Stimulated activated CD8-positive, alpha-beta memory T cell treated with anti-CD3 and anti-CD28 coated beads, Interleukin-2, amount 100 ng/mL, for 48 hours (primary cell): ENCODE data around the gene EMX1.

ENCODE experiments used
- DNase-seq, 2 donors: peaks; one replicate each; pipeline ENCODE4 v3.0.0-alpha.2; 2020; ENCODE audit warnings: low read depth in 2 of 2

Gene EMX1

GRCh38 chr2:72942881-72943418 lies 25.6 kb downstream of the EMX1 start:
- DNase-seq, result no peak

- DNase-seq, result no peak
These were observed 26.4 kb downstream of the EMX1 start for GRCh38 chr2:72943540-72944395.

DNA sequence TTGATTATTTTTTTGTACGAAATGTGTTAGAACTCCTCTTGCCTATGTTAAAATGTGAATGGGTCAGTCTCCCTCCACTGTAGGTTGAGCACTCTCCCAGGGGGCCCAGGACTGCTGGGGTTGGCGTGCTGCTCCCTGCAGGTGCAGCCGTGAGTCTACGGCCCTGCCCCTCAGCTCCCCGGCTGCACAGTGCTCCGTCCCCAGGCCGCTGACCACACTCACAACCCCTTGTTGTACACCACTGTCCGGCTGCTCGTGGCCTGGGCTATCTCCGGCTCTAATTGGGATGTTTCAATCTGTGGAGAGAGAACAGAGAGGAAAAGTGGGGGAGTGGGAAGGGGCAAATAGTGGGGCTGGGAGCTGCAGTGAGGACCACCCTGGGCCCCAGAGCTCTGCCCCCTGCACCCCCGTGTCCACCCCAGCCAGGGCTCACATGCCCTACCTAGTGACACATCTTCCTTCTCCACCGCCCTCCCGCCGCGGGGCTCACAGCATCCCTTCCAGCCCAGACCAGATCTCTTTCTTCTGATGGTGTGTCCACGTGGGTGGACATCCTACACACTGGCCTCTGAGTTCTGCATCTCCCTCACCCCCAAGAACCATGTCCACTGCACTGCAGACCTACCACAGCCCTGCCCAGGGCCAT lies 27.6 kb downstream of the EMX1 start:
- no peak for DNase-seq

GRCh38 chr2:72945450-72946019 lies 28.2 kb downstream of the EMX1 start:
- DNase-seq, result no peak

DNA sequence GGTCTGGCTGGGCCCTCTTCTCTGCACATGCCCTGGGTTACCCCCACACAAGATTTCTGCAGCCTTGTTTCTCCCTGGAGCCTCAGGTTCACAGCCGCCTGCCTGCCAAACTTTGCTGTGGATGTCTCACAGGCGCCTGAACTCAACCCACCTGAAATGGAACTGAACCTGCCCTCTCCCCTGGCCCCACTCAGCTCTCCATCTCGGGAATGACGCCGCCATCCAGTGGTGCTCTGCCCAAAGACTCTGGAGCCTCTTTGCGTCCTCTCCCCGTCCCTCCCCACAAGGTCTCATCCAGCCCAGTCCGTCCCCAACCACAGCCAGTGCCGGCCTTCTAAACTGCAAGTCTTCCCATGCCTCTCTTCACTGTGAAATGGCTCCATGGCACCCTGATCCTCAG lies 29.1 kb downstream of the EMX1 start:
- DNase-seq, result no peak

DNA sequence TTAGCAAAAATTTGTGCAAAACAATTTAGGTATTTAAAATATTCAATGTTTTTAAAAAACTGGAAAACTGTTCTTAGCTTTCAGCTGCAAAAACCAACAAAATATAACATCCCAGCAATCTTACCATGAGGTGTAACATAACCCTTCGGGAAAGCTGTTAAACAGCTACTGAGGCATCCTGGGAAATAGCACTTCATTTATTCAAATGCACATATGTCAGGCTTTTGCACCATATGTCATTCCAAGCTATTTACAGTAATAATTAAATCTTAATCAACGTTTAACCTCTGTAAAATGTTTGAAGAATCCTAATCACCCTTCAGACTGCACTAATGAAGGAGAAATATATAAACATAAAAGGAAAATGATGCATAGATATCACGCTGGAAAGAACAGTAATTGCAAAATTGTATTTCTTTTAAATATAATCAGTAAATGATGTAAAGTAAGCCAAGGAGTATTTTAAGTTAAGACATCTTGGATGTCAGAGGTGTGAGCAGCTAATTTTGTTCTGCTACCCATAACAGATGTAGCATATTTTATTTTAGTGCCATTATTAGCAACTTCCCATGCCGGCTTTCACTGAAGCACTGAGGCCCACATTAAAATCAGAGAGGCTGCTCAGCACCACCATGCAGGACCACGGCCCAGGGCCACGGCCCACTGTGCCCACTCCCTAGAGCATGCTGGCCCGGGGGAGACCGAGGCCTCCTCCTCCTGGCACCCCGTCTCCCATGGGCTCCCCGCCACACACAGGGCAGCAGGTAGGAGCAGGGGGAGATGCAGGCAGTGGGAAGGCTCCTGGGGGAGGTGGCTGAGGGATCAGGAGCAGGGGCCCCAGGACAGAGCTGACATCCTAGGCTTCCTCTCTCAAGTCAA lies 30.9 kb downstream of the EMX1 start:
- no peak for DNase-seq

DNA sequence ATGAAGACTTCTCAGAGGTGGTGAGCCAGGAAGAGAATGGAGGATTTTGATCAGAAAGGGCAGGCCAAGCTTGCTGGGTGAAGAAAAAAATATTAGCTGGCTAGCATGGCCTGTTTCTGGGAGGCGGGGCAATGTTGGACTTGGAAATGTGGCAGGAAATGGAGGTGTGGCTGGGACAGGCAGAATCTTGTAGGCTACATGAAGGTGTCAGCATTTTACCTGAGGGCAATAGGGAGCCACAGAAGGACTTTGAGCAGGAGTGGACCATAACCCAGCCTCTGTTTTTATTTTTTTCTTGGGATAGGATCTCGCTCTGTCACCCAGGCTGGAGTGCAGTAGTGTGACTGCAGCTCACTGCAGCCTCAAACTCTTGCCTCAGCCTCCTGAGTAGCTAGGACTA lies 31.7 kb downstream of the EMX1 start:
- DNase-seq, result no peak

GRCh38 chr2:72949642-72950041 lies 32.3 kb downstream of the EMX1 start:
- no peak for DNase-seq

GRCh38 chr2:72950558-72951255 lies 33.4 kb downstream of the EMX1 start:
- DNase-seq, result no peak

DNA sequence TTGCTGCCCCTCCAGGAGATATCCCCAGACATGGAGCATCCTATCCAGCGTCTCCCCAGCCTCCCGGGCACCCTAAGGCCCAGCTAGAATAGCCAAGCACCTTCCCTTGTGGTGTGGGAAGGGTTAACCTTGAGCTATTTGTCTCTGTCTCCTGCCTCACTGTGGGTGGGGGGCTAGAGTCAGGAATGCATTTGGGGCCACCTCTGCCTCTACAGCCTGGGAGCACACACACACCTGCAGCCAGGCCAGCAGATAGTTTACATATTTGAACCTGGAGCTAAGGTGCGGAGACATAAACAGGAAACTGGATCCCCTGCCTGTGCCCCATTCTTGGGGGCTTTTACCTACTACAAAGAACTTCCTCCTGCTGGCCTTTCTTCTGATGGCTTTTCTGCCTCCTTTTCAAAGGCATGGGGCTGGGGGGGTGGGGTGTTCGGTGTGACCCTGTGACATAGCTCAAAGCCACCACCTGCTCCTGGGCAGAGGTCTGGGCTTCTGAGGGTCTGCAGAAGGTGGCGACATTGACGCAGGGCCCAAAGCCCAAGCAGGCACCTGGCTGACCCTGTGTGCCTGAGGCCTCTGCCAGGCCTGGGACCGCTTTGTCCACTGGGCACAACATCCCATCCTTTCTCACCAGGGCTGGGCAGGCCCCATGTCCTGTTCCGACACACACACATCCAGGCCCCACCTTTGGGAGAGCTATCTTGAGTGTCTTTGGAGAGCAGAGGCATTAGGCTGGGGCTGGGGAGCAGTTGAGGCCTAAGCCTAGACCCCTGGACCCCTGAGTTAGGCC lies 34.2 kb downstream of the EMX1 start:
- no peak for DNase-seq

- DNase-seq, result no peak
These were observed 34.9 kb downstream of the EMX1 start for GRCh38 chr2:72952110-72952823.

- no peak for DNase-seq
These were observed 35.6 kb downstream of the EMX1 start for GRCh38 chr2:72952961-72953360.

- no peak for DNase-seq
These were observed 36.2 kb downstream of the EMX1 start for GRCh38 chr2:72953528-72953927.

DNA sequence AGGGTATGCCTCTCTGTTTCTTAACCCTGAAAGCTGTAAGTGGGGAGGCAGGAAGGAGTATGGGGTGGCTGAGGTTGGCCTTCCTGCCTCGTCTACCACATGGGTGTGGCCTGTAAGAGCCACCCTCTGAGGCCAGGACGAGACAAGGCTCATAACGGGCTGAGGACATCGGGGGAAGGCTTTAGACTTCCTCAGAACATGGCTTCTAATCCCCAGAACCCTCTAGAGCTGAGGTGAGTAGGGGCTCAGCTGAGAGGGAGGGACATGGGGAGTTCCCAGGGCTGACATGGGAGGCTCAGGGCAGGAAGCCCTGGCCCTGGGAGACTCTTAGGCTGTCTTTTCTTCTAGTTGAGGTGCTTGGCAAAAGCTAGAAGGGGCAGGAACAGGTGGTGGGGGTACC lies 36.7 kb downstream of the EMX1 start:
- no peak for DNase-seq

- no peak for DNase-seq
These were observed 37.3 kb downstream of the EMX1 start for GRCh38 chr2:72954376-72955227.

- no peak for DNase-seq
These were observed 38.1 kb downstream of the EMX1 start for GRCh38 chr2:72955228-72956049.

DNA sequence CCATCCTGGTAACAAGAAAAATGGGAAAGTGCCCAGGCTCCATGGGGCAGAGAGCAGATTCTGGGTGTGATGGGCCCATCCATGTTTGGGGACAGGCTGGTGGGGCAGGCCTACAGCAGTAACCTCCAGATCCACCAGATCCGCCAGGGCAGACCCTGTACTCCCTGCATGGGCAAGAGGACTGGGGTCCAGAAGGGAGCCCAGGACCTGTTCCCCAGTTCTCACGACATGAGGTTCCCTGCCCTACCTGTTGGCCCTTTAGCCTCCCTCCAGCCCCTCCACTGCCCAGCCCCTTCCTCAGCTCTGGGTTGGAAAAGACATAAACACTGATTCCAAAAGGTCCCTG lies 38.7 kb downstream of the EMX1 start:
- DNase-seq, result no peak

DNA sequence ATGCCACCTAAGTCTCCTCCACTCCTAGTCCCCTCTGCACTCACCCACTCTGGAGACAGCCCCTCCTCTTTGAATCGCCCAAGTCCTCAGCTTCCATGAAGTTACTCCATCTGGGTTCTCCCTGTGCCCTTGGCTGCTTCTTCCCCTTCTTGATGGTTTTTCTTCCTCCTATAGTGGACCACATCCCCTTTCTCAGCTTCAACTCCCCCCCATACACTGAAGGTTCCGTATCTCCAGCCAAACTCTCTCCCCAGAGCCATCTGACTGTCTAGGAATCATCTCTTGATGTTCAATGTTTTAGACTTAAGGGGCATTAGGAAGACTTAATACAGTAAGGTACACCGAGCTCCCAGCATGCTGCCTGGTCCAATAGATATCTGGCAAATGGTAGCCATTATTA lies 39.6 kb downstream of the EMX1 start:
- DNase-seq, result no peak
